GM23248 (cell line): ENCODE results near the gene CMIP.

Source experiments
- EZH2 ChIP-seq: fragments of 200-600 bp; sonication (generic); IDR thresholded peaks from 2 replicates; pipeline ENCODE4 v1.6.1; 2018; ENCODE audit warnings: antibody characterized with exemption, mild to moderate bottlenecking; ENCODE audit not compliant: insufficient read depth, poor library complexity, severe bottlenecking
- EZH2phosphoT487 ChIP-seq: fragments of 200-600 bp; sonication (generic); IDR thresholded peaks from 2 replicates; pipeline ENCODE4 v1.6.1; 2018; ENCODE audit warnings: antibody characterized with exemption, moderate library complexity, mild to moderate bottlenecking, low read depth; ENCODE audit not compliant: insufficient read depth

DNA sequence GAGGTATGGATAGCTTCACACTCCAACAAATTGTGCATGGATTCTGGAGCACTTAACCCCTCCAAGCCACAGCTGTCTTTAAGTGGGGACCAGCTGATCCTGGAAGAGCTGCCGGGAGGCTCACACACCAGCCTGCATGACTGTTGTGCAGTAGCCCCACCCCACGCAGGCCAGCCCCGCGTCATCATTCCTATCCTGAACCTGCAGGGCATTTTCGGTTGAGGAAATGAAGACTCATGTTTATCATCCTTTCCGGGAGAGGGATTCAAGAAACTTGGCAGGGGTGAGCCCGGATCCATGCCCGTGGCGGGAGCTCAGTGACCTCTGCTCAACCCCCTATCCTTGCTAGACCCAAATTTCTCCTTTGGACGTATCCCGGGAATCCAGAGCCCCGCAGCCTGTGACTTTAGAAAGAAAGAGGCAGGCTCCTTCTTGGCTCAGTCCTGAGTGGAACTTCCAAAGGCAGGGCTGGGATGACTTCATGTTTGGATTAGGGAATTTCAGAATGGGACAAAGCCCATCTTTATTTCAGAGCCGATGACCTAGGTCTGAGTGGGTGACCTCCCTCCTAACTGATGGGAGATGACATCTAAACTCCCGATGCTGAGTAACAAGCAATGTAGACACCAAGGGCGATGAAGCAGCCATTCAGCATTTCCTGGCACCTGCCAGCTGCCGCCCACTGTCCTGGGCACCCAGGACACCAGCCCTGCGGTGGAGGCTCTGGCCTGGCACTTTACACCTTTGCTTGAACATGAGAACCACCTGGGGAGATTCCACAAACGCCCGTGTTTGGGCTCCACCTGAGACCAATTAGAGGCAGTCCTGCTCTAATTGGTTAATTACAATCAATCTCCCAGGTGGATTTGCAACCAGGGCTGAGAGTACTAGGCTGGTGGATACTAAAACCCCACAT is 43.3 kb upstream of the CMIP start:
- TF ChIP-seq EZH2: no peak
- TF ChIP-seq EZH2phosphoT487: no peak
